Lung (tissue), 12 donors: Measurements from ENCODE around the gene STX11. TPM values are rescaled to one million over a fixed set of nuclear protein-coding genes. Genes with fewer than 3 reads are reported as not detected.
A peak's percentile ranks its signal among the peaks of the same experiment; 100 is the strongest.

Experiments used
- ATAC-seq: fragments of 200-7000 bp; cut with Tn5 transposase; one replicate; pipeline ENCODE4 v1.9.1; 2020; ENCODE audit warnings: moderate number of reproducible peaks; ENCODE audit not compliant: insufficient read depth, low FRiP score
- DNase-seq, 3 donors: peaks; one replicate each; pipeline ENCODE4 v3.0.0-alpha.2; 2013 to 2017
- H3K27ac ChIP-seq, 2 donors: one replicate each; pipeline ENCODE4 v1.5.1; 2013; ENCODE audit warnings: mild to moderate bottlenecking in 2 of 2, moderate library complexity in 2 of 2, control low read depth in 1 of 2, inconsistent platforms in 1 of 2, low read depth in 1 of 2, low read length in 1 of 2
- H3K27me3 ChIP-seq, 3 donors: one replicate each; pipeline ENCODE4 v1.5.1; 2013; ENCODE audit warnings: low read length in 2 of 3; ENCODE audit not compliant: control insufficient read depth in 3 of 3, insufficient read depth in 3 of 3
- H3K36me3 ChIP-seq, 4 donors: one replicate each; pipeline ENCODE4 v1.5.1; 2013; ENCODE audit warnings: low read length in 4 of 4, mild to moderate bottlenecking in 1 of 4, moderate library complexity in 1 of 4; ENCODE audit not compliant: control insufficient read depth in 4 of 4, insufficient read depth in 4 of 4
- H3K4me1 ChIP-seq, 5 donors: one replicate each; pipeline ENCODE4 v1.5.1; 2013; ENCODE audit warnings: low read length in 5 of 5, mild to moderate bottlenecking in 2 of 5, moderate library complexity in 1 of 5; ENCODE audit not compliant: control insufficient read depth in 5 of 5, insufficient read depth in 5 of 5
- H3K4me3 ChIP-seq: one replicate; pipeline ENCODE4 v1.5.1; 2013; ENCODE audit warnings: mild to moderate bottlenecking, control low read depth, moderate library complexity
- H3K9ac ChIP-seq, 2 donors: one replicate each; pipeline ENCODE4 v1.5.1; 2013; ENCODE audit warnings: low read length in 2 of 2, control low read depth in 1 of 2; ENCODE audit not compliant: insufficient read depth in 1 of 2
- H3K9me3 ChIP-seq, 4 donors: one replicate each; pipeline ENCODE4 v1.5.1; 2013; ENCODE audit warnings: low read length in 3 of 4, mild to moderate bottlenecking in 1 of 4, moderate library complexity in 1 of 4; ENCODE audit not compliant: control insufficient read depth in 4 of 4, insufficient read depth in 3 of 4
- CTCF ChIP-seq: IDR thresholded peaks from 2 replicates; pipeline ENCODE4 v1.5.1; 2012; ENCODE audit warnings: mild to moderate bottlenecking; ENCODE audit errors: control extremely low read depth, extremely low read depth
- WGBS, 2 donors: extraction: QIAGEN DNeasy Blood & Tissue Kit; methylation state at CpG; one replicate each; pipeline ENCODE4 v1.1.7; 2013; 5-methylcytosine and 5-hydroxymethylcytosine counted together
- polyA plus RNA-seq, 2 donors: library from polyadenylated mRNA; stranded (reverse); fragments of 200-250 nt; gene quantifications; one replicate each; pipeline ENCODE4 v1.2.1, GENCODE V29; 2013
- total RNA-seq, 2 donors: library from RNA; depleted of rRNA in 1 of 2; stranded (reverse); fragments of >200 nt in 1 of 2; gene quantifications; one replicate each; pipeline ENCODE4 v1.2.1, GENCODE V29; 2014 to 2021
- donor health status: control.
- donor health status: control.
- donor health status: Bipolar disorder and iron deficiency.
- donor health status: healthy.
- donor health status: DM: yes; HTN: yes; CAD: no.

STX11 gene
- total and polyA plus RNA-seq, 4 donors: 10.6 to 62.7 (median 35.7) TPM

GRCh38 chr6:144189351-144189750 lies 39.0 kb downstream of the STX11 start:
- no peak overlapping the region for H3K27ac ChIP-seq
- H3K9ac ChIP-seq: no peak overlapping the region
- peaks cover 0 to 2% (median under 1%) of the 10 kb centered on the region in 4 donors for H3K9me3 ChIP-seq
- H3K4me1 ChIP-seq: peaks cover 0 to 4% (median 0%) of the 10 kb centered on the region in 5 donors
- DNase-seq: no peak
- no peak for ATAC-seq
- H3K4me3 ChIP-seq: no peak overlapping the region
- H3K27me3 ChIP-seq: no peaks in the 10 kb centered on the region
- H3K36me3 ChIP-seq: peaks cover 0 to 16% (median 1%) of the 10 kb centered on the region in 4 donors
- TF ChIP-seq CTCF: no peak

GRCh38 chr6:144190080-144190479 lies 39.8 kb downstream of the STX11 start:
- DNase-seq (no peak), ATAC-seq (no peak)
- Histone ChIP-seq H3K27me3 (no peaks in the 10 kb centered on the region), H3K27ac (no peak overlapping the region), H3K4me1 (peaks cover 0 to 4% (median 0%) of the 10 kb centered on the region in 5 donors), H3K9me3 (peaks cover 0 to 2% (median under 1%) of the 10 kb centered on the region in 4 donors), H3K36me3 (peaks cover 0 to 16% (median 1%) of the 10 kb centered on the region in 4 donors), H3K9ac (no peak overlapping the region), H3K4me3 (no peak overlapping the region)
- 75 to 80% methylated on average over 3 of the region's 3 CpGs for WGBS, 2 donors
- TF ChIP-seq CTCF: no peak

- no peak for TF ChIP-seq CTCF
- ATAC-seq: no peak
- H3K4me3 ChIP-seq: no peak overlapping the region
- peaks cover 0 to 4% (median 0%) of the 10 kb centered on the region in 5 donors for H3K4me1 ChIP-seq
- peaks cover 0 to 16% (median 1%) of the 10 kb centered on the region in 4 donors for H3K36me3 ChIP-seq
- no peaks in the 10 kb centered on the region for H3K27me3 ChIP-seq
- 42 to 47% methylated on average over 2 of the region's 2 CpGs for WGBS, 2 donors
- peaks cover 0 to 2% (median 0%) of the 10 kb centered on the region in 4 donors for H3K9me3 ChIP-seq
- DNase-seq: peak in 2 of 3 donors; percentile 11 to 25
- no peak overlapping the region for H3K27ac ChIP-seq
- H3K9ac ChIP-seq: no peak overlapping the region
Measured at GRCh38 chr6:144190593-144190992, 40.3 kb downstream of the STX11 start.

GRCh38 chr6:144193181-144193580 lies 42.9 kb downstream of the STX11 start:
- WGBS, 2 donors: 96% methylated on average over 2 of the region's 2 CpGs
- ATAC-seq (no peak), DNase-seq (no peak)
- peaks cover 0 to 3% (median 0%) of the 10 kb centered on the region in 4 donors for H3K36me3 ChIP-seq
- TF ChIP-seq CTCF: no peak
- no peak overlapping the region for H3K4me3 ChIP-seq
- no peaks in the 10 kb centered on the region for H3K27me3 ChIP-seq
- H3K4me1 ChIP-seq: peaks cover 0 to 4% (median 0%) of the 10 kb centered on the region in 5 donors
- H3K9me3 ChIP-seq: no peaks in the 10 kb centered on the region
- no peak overlapping the region for H3K9ac ChIP-seq
- no peak overlapping the region for H3K27ac ChIP-seq
